GM18909 (cell line): ENCODE measurements around the gene IGFALS.

Experiments
- ATAC-seq: cut with Tn5 transposase; IDR thresholded peaks from one replicate; pipeline ENCODE4 v1.9.1; 2021; ENCODE audit warnings: mild to moderate bottlenecking; ENCODE audit not compliant: unreplicated experiment, poor library complexity

Gene IGFALS

DNA sequence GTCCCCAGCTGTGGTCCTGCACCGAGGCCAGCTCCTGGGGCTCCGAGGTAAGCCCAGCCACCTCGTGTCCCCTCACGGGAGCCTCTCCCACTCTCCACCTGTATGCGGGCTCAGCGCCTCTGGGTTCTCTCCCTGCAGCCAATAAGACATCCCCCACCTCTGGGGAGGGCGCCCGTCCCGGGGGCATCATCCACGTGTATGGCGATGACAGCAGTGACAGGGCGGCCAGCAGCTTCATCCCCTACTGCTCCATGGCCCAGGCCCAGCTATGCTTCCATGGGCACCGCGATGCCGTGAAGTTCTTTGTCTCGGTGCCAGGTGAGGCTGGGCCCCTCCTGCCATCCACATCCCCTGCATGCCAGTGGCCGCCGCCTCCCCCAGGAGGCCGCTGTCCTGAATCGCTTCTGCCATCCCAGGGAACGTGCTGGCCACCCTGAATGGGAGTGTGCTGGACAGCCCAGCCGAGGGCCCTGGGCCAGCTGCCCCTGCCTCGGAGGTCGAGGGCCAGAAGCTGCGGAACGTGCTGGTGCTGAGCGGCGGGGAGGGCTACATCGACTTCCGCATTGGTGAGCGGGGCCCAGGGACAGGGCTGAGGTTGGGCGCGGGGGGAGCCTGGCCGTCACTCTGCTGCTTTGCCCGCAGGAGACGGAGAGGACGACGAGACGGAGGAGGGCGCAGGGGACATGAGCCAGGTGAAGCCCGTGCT lies 25.3 kb downstream of the IGFALS start:
- ATAC-seq, result no peak

DNA sequence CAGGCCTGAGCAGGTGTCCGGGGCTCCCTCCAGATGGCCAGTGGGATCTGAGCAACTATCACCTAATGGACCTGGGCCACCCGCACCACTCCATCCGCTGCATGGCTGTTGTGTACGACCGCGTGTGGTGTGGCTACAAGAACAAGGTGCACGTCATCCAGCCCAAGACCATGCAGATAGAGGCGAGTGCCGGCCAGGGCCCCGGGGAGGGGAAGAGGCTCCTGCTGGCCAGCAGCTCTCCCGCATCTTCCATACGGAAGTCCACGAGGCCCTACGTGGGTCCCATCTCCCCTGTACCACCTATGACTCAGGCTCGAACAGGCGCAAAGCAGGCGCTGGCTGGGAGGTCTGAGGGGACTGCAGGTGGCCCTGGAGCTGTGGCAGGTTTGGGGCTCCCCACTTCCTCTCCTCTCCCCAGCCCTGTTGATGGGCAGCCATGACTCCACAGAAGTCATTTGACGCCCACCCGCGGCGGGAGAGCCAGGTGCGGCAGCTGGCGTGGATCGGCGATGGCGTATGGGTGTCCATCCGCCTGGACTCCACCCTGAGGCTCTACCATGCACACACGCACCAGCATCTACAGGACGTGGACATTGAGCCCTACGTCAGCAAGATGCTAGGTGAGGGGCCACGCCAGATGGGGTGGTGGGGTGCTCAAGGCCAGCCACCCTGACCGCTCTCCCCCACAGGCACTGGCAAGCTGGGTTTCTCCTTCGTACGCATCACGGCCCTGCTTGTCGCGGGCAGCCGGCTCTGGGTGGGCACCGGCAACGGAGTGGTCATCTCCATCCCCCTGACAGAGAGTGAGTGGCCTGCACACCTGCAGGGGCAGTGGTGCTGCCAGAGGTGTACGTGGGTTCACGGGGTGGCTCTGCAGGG lies 26.1 kb downstream of the IGFALS start:
- ATAC-seq, result no peak

DNA sequence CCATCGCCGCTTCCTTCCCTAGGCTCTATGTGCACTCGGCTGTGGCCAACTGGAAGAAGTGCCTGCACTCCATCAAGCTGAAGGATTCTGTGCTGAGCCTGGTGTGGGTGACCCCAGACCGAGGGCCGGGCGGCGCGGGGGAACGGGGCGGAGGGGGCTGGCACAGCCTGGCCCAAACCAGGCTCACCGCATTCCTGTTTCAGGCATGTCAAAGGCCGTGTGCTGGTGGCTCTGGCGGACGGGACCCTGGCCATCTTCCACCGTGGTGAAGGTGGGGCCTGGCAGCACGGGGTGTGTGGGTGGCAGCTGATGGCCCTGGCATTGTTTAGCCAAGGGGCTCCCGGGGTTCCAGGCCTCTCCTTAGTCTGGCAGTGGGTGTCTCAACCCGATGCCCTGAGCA lies 26.8 kb downstream of the IGFALS start:
- ATAC-seq, result no peak

DNA sequence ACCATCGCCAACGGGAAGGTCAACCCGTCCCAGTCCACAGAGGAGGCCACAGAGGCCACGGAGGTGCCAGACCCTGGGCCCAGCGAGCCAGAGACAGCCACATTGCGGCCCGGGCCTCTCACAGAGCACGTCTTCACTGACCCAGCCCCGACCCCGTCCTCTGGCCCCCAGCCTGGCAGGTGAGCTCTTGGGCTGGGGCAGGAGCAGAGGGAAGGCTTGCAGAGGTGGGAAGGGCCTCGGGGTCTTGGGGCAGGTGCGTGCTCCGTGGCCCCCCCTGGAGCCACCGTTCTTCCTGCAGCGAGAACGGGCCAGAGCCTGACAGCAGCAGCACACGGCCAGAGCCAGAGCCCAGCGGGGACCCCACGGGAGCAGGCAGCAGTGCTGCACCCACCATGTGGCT lies 27.3 kb downstream of the IGFALS start:
- ATAC-seq, result no peak

DNA sequence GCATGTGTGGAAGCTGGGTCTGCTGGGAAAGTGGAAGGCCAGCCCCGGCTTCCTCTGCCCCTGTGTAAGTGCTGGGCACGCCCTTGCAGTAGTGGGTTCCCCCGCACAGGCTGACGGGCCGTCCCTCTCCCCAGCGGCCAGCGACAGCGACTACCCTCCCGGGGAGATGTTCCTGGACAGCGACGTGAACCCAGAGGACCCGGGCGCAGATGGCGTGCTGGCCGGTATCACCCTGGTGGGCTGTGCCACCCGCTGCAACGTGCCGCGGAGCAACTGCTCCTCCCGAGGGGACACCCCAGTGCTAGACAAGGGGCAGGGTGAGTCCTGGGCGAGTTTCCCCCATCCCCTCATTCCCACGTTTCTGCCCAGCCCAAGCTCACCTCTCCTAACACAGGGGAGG lies 27.7 kb downstream of the IGFALS start:
- ATAC-seq, result no peak

DNA sequence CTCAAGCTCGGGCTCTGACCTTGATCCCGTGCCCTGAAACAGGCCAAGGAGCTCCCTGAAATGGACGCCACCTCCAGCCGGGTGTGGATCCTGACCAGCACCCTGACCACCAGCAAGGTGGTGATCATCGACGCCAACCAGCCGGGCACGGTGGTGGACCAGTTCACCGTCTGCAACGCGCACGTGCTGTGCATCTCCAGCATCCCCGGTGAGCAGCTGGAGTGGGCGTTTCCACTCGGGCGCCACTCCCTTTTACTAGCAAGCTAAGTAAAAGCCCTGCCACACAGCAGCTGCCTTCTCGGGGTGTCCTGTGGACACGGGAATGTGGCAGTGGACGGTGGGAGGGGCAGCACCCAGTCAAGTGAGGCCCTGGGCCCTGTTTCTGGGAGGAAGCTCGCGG lies 28.5 kb downstream of the IGFALS start:
- ATAC-seq, result no peak

DNA sequence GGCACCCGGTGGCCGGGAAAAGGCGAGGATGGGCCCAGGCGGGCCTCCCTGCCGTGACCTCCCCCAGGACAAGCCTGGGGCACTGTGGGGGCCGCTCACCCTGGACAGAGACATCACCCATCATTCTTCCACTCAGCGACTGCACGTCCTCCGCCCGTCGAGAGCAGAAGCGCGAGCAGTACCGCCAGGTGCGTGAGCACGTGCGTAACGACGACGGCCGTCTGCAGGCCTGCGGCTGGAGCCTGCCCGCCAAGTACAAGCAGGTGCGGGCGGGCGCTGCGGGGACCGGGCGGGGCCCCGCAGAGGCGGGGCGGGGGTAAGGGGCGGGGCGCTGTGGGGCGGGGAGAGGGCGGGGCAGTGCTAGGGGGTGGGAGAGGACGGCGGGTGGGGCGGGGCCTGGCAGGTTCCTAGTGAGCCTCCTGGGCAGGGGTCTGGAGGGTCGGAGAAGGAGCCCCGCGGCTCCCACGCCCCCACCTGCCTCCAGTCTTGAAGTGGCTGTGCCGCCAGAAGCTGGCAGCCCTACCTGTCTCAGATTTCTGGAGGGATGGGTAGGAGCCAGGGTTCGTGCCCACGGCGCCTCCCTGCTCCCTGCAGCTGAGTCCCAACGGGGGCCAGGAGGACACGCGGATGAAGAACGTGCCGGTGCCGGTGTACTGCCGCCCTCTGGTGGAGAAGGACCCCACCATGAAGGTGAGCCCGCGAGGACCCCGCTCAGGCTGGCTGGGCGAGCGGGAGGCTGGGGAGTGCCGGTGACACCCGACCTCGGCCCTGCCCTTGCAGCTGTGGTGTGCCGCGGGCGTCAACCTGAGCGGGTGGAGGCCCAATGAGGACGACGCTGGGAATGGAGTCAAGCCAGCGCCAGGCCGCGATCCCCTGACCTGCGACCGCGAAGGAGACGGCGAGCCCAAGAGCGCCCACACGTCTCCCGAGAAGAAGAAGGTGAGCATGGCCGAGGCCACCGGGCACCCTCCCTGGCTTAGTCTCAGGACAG lies 29.7 kb downstream of the IGFALS start:
- no peak for ATAC-seq

DNA sequence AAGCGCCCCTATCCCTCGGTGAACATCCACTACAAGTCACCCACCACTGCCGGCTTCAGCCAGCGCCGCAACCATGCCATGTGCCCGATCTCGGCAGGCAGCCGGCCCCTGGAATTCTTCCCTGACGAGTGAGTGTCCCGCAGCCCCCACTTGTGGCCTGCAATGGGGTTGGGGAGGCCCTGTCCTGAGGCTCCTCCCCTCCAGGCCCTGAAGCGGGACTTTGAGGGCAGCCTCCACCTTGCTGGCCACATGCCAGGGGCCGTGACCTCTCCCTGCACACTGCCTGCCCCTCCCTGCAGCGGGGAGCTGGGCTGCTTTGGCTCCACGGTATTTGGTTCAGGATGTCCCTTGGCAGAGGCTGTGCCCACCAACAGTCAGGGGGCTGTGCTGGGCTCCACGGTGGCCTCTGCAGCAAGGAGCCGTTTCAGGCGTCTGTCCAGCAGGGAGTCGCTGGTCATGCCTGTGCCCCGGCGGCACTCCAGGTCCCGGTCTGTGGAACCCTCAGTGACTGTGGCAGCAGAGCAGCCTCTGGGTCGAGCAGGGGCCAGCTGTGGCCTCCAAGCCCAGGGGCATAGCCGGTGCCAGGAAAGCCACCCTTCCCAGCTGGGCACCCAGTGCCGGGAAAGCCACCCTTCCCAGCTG lies 30.5 kb downstream of the IGFALS start:
- ATAC-seq, result no peak

DNA sequence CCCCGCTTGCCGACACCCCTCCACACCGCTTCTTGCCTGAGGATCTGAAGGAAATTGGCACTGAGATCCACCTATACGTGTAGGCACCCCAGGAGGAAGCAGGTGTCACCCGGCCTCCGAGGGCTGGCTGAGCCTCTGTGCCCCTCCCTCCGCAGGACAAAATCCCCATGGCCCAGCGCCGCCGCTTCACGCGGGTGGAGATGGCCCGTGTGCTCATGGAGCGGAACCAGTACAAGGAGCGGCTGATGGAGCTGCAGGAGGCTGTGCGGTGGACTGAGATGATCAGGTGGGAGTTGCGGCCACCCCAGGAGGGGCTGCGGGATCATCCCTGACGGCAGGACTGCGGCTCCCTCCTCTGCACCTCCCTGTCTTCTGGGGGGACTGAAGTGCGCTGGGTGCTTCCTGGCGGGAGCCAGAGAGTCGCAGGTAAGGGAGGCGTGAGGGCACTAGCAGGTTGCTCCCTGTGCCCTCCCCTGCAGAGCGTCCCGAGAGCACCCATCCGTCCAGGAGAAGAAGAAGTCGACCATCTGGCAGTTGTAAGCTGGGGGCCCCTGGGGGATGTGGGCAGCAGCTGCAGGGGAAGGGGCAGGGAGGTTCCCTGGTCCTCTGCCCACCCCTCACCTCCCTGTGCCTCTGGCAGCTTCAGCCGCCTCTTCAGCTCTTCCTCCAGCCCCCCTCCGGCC lies 31.2 kb downstream of the IGFALS start:
- no peak for ATAC-seq

DNA sequence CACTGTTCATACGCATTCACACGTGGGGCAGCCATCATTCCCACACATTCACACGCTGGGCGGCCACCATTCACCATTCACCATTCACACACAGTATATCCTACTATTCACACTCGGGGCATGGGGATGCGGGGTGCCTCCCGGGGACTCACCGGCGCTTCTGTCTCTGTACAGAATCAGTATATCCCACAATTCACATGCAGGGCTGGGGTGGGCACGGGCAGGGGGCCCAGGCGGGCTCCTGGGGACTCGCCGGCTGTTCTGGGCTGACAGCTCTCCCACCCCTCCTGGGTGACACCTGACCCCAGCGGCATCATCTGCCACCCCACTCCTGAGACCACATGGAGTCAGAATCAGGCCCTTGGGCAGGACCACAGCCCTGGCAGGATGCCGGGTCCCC lies 31.8 kb downstream of the IGFALS start:
- no peak for ATAC-seq

DNA sequence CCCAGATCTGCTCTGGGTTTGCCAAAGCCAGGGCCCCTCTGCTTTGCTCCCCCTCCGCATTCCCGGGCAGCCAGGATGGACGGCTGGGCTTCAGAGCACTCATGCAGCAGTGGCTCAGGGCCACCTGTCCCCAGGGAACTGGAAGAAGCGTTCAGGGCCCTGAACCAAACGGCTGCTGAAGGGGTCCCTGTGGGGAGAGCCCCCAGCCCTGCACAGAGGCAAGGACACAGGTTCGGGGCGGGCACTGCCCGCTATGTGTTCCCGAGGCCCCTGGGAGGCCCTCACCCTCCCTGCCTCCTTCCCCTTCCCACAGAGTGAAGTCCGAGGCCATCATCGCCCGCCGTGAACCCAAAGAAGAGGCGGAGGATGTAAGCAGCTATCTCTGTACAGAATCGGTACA lies 32.6 kb downstream of the IGFALS start:
- no peak for ATAC-seq

DNA sequence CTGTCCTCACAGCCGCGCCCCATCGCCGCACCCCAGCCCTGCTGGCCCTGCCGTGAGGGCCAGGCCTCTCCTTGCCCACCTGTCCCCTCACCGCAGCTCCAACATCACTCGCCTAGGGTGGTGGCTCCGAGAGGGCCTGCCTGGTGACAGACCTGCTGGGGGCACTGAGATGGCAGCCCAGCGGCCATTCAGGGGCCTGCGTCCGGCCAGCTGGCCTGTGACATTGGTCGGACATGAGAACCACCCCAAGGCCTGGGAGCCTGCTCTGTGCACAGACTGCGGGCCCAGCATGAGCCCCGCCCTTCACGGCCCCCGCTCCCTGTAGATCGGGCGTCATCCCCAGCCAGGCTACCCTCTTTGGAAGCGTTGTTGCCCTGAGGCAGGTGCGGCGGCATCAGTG lies 34.0 kb downstream of the IGFALS start:
- no peak for ATAC-seq

DNA sequence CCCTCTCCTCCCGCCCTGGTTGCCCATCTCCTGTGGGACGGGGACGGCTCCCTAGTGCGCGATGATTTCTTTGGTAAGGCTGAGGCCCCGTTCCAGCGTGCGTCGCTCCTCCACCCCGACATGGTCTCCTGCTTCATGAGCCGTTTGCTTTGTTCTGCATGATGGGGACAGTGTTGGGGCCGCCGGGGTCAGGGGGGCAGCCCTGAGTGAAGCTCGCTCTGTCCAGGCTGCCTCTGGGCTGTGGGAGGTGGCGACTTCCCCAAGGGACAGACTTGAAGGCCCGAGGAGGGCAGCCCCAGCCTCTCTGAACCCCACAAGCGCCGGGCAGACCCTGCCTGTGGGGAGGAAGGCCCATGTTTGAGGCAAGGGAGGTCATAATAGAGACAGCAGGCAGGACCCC lies 34.6 kb downstream of the IGFALS start:
- ATAC-seq, result no peak

DNA sequence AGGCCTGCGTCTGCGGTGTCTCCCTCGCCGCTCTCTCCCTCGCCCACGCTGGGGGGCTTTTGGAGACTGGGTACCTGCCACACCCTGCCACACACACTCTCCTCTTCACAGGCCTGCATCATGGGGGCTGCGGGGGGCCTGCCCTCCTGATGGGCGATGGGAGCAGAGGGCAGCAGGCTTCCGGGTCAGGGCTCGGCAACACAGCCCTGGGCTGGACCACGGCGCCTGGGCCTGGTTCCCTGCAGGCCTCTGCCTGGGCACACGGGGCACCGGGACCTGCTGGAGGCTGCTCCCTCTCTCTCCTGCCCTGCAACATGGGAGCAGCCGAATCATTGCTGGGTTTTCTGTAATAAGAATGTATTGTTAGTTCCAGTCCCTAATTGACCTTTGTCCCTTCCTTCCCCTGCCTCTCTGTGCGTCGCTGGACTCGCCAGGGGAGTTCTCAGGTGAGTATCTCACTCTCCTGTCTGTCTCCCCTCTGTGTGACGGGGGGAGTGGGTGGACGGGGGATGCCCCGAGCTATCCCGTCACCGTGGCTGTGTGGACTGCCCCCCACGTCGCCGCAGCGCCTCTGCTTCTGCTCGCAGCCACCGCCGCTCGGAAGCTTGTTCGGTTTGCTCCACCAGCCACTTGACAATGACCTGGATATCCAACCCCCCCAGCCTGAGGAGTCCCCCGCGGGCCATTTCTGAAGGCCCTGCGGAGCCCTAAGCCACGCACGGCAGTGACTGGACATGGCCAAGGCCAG lies 35.6 kb downstream of the IGFALS start:
- no peak for ATAC-seq

DNA sequence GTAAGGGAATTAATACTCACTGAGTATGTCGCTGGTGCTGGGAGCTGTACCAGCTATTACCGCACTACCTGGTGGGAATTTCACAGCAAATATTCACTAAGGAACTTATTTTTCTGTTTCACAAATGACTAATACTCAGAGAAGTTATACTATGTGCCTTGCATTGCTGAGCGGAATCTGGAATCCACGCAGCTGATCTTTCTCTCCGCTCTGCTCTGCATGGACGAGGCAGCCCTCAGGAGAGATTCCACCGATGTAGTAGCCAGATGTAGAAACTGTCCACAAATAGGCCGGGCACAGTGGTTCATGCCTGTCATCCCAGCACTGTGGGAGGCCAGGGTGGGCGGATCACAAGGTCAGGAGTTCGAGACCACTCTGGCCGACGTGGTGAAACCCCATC lies 39.3 kb downstream of the IGFALS start:
- ATAC-seq, result no peak

DNA sequence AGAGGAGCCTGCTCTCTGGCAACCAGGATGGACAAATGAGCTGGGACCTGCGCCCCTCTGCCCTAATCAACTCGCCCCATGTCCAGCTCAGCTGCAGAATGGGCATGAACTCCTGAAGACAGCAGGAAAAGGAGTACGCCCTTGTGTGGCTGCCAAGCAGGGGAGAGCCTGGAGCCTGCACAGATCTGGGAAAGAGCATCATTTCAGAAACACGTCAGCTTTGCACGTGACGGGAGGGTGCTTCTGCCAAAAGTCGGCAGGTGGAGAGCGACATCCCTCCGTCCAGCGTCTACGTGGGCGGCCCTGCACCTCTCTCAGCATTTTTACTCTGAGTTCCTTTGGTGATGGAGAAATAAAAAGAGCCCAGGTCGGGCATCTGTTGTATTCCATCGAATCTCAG lies 40.7 kb downstream of the IGFALS start:
- ATAC-seq, result no peak

DNA sequence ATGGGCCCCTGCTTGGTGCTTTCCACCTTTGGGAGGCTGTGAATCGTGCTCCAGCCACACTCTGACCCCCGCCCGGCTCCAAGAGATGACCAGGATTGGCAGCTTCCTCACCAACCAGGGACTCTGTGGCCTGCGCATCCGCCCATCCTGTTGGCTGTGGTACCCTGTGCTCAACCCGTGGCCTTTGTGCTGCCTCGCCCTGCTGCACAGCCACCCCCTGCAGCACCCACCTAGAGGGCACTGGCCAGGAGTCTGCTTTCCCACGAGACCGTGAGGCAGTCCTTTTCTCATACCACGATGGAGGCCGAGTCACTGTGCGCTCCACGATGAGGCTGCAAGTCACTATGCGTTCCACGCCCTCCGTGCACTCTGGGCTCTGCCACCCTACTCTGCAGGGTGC lies 41.6 kb downstream of the IGFALS start:
- ATAC-seq, result no peak

DNA sequence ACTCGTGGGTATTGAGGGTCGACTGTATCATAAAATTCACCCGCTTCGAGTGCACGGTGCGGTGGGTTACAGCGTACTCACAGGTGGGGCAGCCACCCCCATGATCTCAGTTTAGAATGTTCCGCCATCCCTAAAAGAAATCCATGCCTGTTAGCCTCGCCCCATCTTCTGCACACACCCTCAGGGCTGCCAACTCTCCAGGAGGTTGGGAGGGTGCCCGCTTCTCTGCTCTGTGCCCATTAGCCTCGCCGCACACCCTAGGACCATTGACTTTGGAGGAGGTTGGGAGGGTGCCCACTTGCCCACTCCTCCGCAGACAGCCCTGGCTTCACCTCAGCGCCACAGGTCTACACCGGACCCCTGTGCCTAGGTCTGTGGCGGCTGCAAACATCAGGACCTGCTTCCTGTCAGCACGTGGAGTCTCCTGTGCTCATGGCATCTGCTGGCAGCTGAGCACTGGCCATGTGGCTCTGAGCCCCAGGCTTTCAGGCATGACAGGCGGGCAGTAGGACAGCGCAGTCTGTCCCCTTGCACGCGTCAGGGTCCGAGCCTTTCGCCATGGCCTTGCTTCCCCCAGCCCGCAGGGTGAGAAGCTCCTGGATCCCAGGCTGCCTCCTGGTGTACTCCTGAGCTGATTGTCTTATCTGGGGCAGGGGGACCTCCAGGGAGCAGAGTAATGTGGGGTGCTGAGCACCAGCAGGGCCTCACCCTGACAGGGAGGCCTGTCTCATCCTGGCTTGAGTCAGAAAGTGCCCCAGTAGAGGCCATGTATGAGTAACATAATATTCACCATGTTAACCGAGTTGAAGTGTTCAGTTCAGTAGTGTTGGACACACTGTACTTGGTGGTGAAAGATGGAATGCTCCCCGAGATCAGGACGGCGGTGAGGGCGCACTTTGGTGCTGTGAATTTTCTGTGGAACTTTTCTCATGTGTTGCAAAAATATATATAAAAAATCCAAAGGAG lies 44.1 kb downstream of the IGFALS start:
- no peak for ATAC-seq
